ENCODE measurements around the gene PXMP4. TPM values are rescaled to one million over a fixed set of nuclear protein-coding genes. Genes with fewer than 3 reads are reported as not detected.

Gene PXMP4
- polyA plus RNA-seq, 1 donor (not counting 4 experiments of a cell fraction or from before 2014, with no cell fraction given), result 3.2 TPM

- Histone ChIP-seq H3K27me3 (ENCODE audit: control insufficient read depth, extremely low read depth, insufficient read depth, low read length) (no peaks in the 10 kb centered on the region), H3K9me3 (ENCODE audit: control insufficient read depth, low read depth, low read length) (no peaks in the 10 kb centered on the region), H3K79me2 (ENCODE audit: control insufficient read depth, insufficient read depth, low read length) (no peaks in the 10 kb centered on the region), H3K27ac (ENCODE audit: control insufficient read depth, insufficient read depth, low read length) (no peak overlapping the region), H3K4me1 (ENCODE audit: control insufficient read depth, extremely low read depth, insufficient read depth, low read length) (peaks cover 2% of the 10 kb centered on the region), H3K4me2 (ENCODE audit: control insufficient read depth, extremely low read depth, insufficient read depth, low read depth, low read length) (no peak overlapping the region), H3K9ac (ENCODE audit: control insufficient read depth, extremely low read depth, insufficient read depth, low read length) (no peak overlapping the region), H2AFZ (ENCODE audit: control insufficient read depth, low read length) (no peak overlapping the region), H4K20me1 (ENCODE audit: control insufficient read depth, extremely low read depth, insufficient read depth, low read length) (no peaks in the 10 kb centered on the region), H3K9me1 (ENCODE audit: control insufficient read depth, extremely low read depth, insufficient read depth, low read length) (no peaks in the 10 kb centered on the region), H3K36me3 (ENCODE audit: control insufficient read depth in 2 of 2, extremely low read depth in 1 of 2, insufficient read depth in 2 of 2, low read length in 2 of 2) (no peaks in the 10 kb centered on the region), H3K4me3 (ENCODE audit: control insufficient read depth in 2 of 3, extremely low read depth in 1 of 3, insufficient read depth in 2 of 3, low read depth in 1 of 3, low read length in 3 of 3) (no peak overlapping the region)
- FAIRE-seq (no peak), DNase-seq (ENCODE audit: low read depth, low spot score) (no peak)
- dilution Hi-C loops (cut with MboI; ENCODE audit: extremely low pct_ligation_motif_present, low sequenced_read_pairs), result no loop called here
- TF ChIP-seq EZH2 (IDR thresholded peaks at IDR 0.05; ENCODE audit: low read length), result no peak
- TF ChIP-seq, protein P1, sequence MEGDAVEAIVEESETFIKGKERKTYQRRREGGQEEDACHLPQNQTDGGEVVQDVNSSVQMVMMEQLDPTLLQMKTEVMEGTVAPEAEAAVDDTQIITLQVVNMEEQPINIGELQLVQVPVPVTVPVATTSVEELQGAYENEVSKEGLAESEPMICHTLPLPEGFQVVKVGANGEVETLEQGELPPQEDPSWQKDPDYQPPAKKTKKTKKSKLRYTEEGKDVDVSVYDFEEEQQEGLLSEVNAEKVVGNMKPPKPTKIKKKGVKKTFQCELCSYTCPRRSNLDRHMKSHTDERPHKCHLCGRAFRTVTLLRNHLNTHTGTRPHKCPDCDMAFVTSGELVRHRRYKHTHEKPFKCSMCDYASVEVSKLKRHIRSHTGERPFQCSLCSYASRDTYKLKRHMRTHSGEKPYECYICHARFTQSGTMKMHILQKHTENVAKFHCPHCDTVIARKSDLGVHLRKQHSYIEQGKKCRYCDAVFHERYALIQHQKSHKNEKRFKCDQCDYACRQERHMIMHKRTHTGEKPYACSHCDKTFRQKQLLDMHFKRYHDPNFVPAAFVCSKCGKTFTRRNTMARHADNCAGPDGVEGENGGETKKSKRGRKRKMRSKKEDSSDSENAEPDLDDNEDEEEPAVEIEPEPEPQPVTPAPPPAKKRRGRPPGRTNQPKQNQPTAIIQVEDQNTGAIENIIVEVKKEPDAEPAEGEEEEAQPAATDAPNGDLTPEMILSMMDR (optimal IDR thresholded peaks at IDR 0.05 in 1 of 3, IDR thresholded peaks at IDR 0.05 in 1 of 3, conservative IDR thresholded peaks at IDR 0.05 in 1 of 3; ENCODE audit: extremely low read depth in 1 of 3, insufficient read depth in 2 of 3, low read length in 3 of 3), result no peak
Measured at GRCh38 chr20:33676121-33676520, 44.0 kb downstream of the PXMP4 start.

DNA sequence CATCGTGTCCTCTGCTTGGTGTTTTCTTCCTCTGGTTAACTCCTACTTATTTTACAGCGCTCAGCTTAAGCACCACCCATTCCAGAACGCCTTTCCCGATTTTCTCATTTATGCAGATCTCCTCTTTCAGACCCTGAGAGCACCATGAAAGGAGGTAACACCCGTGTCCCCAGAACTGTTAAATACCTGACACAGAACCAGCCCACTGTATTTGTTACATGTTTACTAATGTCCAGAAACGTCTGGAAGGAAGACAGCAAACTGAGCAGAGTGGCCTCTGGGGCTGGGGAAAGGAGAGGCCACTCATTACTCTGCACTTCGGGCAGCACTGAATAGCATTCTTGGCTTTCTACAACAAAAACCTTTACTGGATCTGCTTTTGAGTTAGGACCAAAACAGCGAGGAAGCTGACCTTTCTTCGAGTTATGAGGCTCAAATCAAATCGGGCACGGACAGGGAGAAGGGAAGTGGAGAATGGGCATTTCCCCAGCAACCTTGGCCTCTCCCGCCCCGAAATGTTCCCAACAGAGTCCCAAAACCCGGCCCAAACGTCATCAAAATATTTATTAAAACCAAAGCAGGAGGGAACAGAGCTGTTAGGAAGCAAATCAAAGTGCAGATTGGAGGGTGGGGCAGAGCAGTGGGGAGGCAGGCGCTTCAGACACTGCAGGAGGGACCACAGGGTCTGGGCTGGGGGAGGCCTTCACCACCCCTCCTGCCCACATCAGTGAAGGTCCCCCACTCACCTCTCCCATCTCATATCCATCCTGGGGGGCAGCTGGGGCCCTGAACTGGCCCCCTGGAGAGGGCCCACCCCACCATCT lies 44.8 kb downstream of the PXMP4 start:
- Histone ChIP-seq H3K27ac (ENCODE audit: control insufficient read depth, insufficient read depth, low read length) (no peak overlapping the region), H2AFZ (ENCODE audit: control insufficient read depth, low read length) (peak overlapping the region; percentile 34), H3K9me3 (ENCODE audit: control insufficient read depth, low read depth, low read length) (no peaks in the 10 kb centered on the region), H3K4me2 (ENCODE audit: control insufficient read depth, extremely low read depth, insufficient read depth, low read depth, low read length) (peak overlapping the region; percentile 77), H3K9ac (ENCODE audit: control insufficient read depth, extremely low read depth, insufficient read depth, low read length) (peak overlapping the region; percentile 19), H3K4me1 (ENCODE audit: control insufficient read depth, extremely low read depth, insufficient read depth, low read length) (peaks cover 2% of the 10 kb centered on the region), H3K79me2 (ENCODE audit: control insufficient read depth, insufficient read depth, low read length) (no peaks in the 10 kb centered on the region), H3K9me1 (ENCODE audit: control insufficient read depth, extremely low read depth, insufficient read depth, low read length) (no peaks in the 10 kb centered on the region), H4K20me1 (ENCODE audit: control insufficient read depth, extremely low read depth, insufficient read depth, low read length) (no peaks in the 10 kb centered on the region), H3K36me3 (ENCODE audit: control insufficient read depth in 2 of 2, extremely low read depth in 1 of 2, insufficient read depth in 2 of 2, low read length in 2 of 2) (no peaks in the 10 kb centered on the region), H3K27me3 (ENCODE audit: control insufficient read depth, extremely low read depth, insufficient read depth, low read length) (no peaks in the 10 kb centered on the region), H3K4me3 (ENCODE audit: control insufficient read depth in 2 of 3, extremely low read depth in 1 of 3, insufficient read depth in 2 of 3, low read depth in 1 of 3, low read length in 3 of 3) (peak overlapping the region in 1 of 3 experiments; percentile 49)
- dilution Hi-C loops (cut with MboI; ENCODE audit: extremely low pct_ligation_motif_present, low sequenced_read_pairs), result no loop called here
- FAIRE-seq (no peak), DNase-seq (ENCODE audit: low read depth, low spot score) (no peak)
- TF ChIP-seq, protein P1 (optimal IDR thresholded peaks at IDR 0.05 in 1 of 3, IDR thresholded peaks at IDR 0.05 in 1 of 3, conservative IDR thresholded peaks at IDR 0.05 in 1 of 3; ENCODE audit: extremely low read depth in 1 of 3, insufficient read depth in 2 of 3, low read length in 3 of 3), result no peak
- TF ChIP-seq EZH2 (IDR thresholded peaks at IDR 0.05; ENCODE audit: low read length), result no peak
